Jurkat, Clone E6-1 (cell line): ENCODE measurements around the gene LUZP2.

Source experiments
- DNase-seq: peaks from one replicate; pipeline ENCODE4 v3.0.0-alpha.2; 2011; ENCODE audit warnings: low read depth, low spot score
- H3K4me3 ChIP-seq: 2 replicates; pipeline ENCODE4 v1.5.1; 2011; ENCODE audit warnings: mild to moderate bottlenecking, low read length, control low read depth, moderate library complexity

Gene LUZP2

DNA sequence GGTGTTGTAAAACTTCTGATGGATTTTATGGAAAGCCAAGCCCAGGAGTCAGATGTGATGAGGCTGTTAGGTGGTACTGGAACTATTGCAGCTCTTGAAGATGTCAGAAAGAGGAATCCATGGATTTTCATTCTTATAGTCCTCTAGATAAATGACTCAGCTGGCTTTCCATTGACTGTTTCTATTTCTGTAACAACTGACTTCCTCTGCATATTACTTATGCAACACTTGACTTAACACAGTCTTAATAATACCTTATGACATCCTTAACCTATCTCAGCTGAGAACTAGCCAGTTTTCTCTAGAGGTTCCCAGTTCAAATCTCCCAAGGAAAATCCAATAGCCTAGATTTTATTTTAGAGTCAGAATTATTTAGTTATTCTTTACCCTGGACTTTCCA is 263.8 kb downstream of the LUZP2 start:
- no peak for DNase-seq
- H3K4me3 ChIP-seq = no peak overlapping the region

DNA sequence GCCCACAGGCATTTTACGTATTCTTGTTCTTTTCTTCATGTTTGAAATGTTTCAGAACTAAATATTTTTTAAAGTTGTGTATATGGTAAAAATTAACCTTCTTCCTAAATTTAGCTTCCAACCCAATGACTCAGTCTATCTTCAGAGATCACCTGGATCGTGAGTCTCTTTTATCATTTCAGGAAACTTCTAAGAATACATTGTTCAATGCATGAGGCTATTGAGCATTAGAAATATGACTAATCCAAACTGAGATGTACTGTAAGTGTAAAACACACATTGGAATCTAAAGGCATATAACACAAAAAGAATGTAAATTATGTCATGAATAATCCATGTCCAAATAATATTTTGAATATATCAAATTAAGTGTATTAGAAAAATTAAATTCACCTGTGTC is 265.2 kb downstream of the LUZP2 start:
- H3K4me3 ChIP-seq = no peak overlapping the region
- no peak for DNase-seq

- H3K4me3 ChIP-seq = no peak overlapping the region
- DNase-seq = no peak
Measured at GRCh38 chr11:24767411-24767810, 270.6 kb downstream of the LUZP2 start.

GRCh38 chr11:24773322-24773721 is 276.5 kb downstream of the LUZP2 start:
- DNase-seq = no peak
- no peak overlapping the region for H3K4me3 ChIP-seq

GRCh38 chr11:24779791-24780190 is 282.9 kb downstream of the LUZP2 start:
- H3K4me3 ChIP-seq = no peak overlapping the region
- DNase-seq = no peak

DNA sequence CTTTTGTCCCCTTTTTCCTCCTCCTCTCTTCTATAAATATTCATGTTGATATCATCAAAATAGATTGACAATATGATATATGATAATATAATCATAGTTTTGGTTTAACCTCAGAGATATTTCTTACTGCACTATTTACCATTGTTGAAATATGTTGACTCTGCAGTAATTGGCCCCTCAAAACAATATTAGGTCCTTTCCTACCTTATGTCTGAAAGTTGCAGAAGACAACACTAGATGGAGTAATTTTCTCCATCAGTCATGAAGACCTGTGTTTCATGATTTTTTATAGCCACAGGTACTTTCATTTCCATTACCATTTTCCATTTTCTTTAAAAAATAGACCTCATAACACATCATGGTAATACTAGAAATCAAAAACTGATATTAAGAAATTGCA is 284.4 kb downstream of the LUZP2 start:
- DNase-seq = no peak
- H3K4me3 ChIP-seq = no peak overlapping the region

GRCh38 chr11:24793479-24793878 is 296.6 kb downstream of the LUZP2 start:
- no peak overlapping the region for H3K4me3 ChIP-seq
- DNase-seq = no peak

DNA sequence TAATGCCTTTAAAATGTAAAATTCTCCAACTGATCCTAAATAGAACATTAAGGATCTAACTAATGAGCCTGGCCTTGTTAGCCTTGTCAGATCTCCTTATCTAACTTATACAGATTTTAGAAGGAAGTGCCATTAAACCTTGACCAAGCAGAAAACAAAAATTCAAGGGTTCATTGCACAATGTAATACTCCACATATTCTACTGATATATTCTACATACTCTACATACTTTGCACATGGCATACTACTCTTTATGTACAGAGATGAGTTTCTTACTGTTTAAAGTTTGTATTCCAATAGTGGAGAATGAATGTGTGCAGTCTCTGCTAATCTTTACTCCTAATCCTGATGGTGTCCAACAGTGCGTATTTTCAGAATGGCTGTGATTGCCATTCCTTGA is 297.2 kb downstream of the LUZP2 start:
- no peak for DNase-seq
- no peak overlapping the region for H3K4me3 ChIP-seq

DNA sequence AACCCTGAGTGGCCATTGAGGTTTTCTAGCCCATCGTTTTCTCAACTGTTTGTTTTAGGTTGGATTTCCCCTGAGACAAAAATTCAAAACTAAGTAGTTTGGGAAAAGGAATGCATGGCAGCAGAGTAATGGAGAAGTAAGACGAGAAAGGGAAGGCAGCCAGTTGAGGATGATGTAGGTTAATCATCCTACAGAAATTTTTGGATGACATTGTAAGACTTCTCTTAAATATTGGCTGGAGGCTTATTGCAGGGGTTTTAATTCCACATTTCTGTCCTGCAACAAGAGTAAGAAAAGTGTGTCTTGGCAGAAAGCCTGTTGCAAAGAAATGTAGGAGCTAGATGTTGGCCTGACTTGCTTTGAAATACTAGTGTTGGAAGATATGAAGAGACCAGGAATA is 308.8 kb downstream of the LUZP2 start:
- H3K4me3 ChIP-seq = no peak overlapping the region
- no peak for DNase-seq

DNA sequence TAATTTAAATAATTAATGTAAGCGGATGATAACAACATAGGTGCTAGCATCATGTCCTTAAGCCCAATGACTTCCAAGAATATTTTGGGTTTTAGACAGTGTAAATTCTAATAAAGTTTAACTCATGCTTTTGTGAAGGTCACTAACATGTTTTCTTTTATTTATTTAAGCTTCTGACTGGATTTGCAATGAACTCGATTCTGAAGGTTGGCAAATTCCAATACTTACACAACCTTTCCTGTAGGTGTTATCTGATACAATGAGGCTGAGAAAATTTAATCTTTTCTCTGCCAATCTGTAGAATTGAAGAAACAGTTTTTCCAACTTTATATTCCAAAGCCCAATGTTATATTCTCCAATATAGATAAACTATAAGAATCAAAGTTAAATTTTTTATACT is 311.3 kb downstream of the LUZP2 start:
- DNase-seq = no peak
- no peak overlapping the region for H3K4me3 ChIP-seq

DNA sequence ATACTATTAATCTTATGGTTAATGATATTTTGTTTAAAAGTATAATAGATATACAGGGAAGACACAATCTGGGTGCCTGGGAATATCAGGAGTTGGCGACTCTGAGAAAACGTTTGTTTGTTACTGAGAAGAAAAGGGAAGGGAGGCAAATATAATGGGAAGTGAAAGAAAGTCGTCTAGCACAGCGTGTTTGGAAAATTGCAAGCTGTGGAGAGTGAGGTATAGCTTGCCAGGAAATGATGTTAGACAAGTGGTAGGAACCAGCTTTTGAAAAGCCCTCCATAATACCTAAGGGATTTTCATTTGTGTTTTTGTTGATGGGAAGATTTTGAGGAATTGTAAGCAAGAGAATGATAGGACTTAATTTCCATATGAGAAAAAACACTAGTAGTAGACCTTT is 322.2 kb downstream of the LUZP2 start:
- no peak for DNase-seq
- H3K4me3 ChIP-seq = no peak overlapping the region

DNA sequence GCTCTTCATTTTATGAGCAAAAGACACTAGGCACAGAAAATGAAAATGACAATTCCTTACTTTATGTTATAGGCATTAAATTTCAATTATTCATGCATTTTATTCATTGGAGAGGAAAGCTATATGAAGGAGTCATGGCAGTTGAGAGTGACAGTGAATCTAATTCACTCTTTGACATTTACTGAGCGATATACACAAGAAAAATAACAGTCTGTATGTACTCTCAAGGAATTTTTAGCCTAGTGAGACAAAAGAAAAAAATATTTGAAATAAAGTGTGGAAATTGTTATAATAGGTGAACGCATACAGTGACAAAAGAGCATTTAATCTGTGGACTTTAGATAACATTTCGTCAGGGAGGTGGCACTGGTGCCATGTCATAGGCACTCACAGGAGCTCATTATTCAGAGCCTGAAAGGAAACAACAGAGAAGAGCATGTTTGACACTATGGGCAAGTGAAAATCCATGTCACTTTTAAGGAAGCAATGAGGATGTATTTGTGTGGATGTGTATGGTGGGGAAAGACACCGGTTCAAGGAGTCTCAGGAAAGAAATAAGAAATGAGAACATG is 323.1 kb downstream of the LUZP2 start:
- DNase-seq = no peak
- H3K4me3 ChIP-seq = no peak overlapping the region

DNA sequence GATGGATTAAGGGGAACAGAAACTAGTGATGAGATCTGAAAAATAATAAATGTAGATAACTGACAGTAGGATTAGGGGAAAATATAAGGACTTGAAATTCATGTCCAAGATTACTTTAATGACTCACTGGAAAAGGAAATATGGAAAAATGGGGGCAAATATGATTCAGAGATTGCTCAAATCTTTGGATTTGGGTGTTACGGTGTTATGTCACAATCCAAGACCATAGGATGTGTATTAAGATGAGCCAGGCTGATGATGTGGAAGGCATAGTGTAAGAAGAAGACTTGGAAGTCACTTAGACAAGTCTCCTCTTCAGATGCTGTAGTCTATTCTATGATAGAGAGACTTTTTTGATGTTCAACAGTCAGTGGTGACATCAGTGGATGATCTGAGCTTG is 323.7 kb downstream of the LUZP2 start:
- no peak overlapping the region for H3K4me3 ChIP-seq
- DNase-seq = no peak

GRCh38 chr11:24828938-24829605 is 332.2 kb downstream of the LUZP2 start:
- H3K4me3 ChIP-seq = no peak overlapping the region
- no peak for DNase-seq

- H3K4me3 ChIP-seq = no peak overlapping the region
- no peak for DNase-seq
Measured at GRCh38 chr11:24833573-24833972, 336.7 kb downstream of the LUZP2 start.

DNA sequence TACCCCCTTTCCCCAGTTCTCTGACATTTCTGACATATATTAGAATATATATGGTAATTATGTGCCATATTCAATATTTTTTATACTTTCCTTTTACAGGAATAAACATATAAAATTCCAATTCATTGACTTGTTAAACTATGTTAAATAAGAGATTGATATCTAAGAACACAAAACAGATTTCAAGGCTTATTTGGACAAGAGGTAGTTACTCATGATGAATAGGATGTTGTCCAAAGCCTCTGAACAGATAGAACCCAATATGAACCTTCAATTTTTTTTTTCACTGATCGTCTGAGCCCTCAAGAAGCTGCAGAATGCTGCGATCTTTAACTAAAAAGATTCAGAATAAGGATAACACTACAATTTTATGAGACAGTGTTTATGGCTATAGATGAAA is 340.3 kb downstream of the LUZP2 start:
- H3K4me3 ChIP-seq = no peak overlapping the region
- DNase-seq = no peak

GRCh38 chr11:24842308-24842707 is 345.5 kb downstream of the LUZP2 start:
- DNase-seq = no peak
- no peak overlapping the region for H3K4me3 ChIP-seq

- H3K4me3 ChIP-seq = no peak overlapping the region
- DNase-seq = no peak
Measured at GRCh38 chr11:24844406-24844805, 347.6 kb downstream of the LUZP2 start.

DNA sequence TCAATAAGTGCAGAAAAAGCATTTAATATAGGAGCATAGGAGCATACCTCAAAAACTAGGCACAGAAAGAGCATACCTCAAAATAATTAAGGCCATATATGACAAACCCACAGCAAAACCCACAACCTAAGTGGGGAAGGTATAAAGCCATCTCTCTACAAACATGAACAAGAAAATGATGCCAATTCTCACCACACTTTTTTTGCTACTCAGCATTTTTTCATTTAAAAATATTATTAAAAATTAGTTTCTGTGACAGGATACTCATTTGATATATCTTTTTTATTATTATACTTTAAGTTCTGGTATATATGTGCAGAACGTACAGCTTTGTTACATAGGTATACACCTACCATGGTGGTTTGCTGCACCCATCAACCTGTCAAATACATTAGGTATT is 352.0 kb downstream of the LUZP2 start:
- DNase-seq = no peak
- no peak overlapping the region for H3K4me3 ChIP-seq

- no peak overlapping the region for H3K4me3 ChIP-seq
- DNase-seq = no peak
Measured at GRCh38 chr11:24855951-24856350, 359.1 kb downstream of the LUZP2 start.

DNA sequence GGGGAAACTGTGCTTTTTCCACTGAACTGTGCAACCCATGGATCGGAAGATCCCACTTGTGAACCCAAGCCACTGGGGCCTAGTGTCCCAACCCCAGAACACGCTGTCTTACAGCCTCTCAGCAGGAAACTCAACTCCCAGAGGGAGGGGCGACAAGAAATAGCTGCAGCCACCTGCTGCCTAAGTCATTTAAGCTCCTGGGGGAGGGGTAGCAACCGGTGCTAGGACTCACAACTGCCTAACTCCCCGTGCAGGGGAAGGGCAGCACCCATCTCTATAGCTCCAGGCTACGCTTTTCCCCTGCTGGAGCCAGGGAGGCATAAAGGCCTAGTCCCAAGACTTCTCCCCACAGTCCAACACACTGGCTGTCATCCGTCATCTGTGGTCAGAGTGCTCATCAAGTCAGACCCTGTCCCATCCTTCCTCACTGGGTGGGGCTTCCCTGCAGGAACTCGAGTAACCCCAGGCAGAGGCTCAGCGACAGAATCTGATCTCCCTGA is 363.0 kb downstream of the LUZP2 start:
- no peak for DNase-seq
- no peak overlapping the region for H3K4me3 ChIP-seq
